K562 (cell line): ENCODE data around the gene DCST1. TPM values are rescaled to one million over a fixed set of nuclear protein-coding genes. Genes with fewer than 3 reads are reported as not detected.

Source experiments
- ATAC-seq: fragments of 200-7000 bp; cut with Tn5 transposase; 3 replicates; pipeline ENCODE4 v1.9.1; 2020; ENCODE audit warnings: moderate library complexity
- BruUV-seq: library from RNA; stranded (reverse); fragments of 400-500 nt; replicated peaks from 2 replicates; lab custom pipeline; 2021; lab: Mats Ljungman, UMichigan
- CTCF ChIA-PET: fragments of 300-600 bp; formaldehyde crosslinking; extraction: SDS; loops from one replicate; lab custom pipeline; 2021; ENCODE audit warnings: low intra/inter-chr PET ratio; lab: Yijun Ruan, JAX
- POLR2A ChIA-PET: fragments of 300-600, 350-650 bp; sonication (Branson Sonifier 250); formaldehyde crosslinking; extraction: SDS; loops from one replicate; lab custom pipeline; 2021; ENCODE audit warnings: antibody characterized with exemption, inconsistent platforms; lab: Yijun Ruan, JAX
- DNase-seq, 4 experiments: peaks; one replicate each; pipeline versions ENCODE4 v3.0.0 to v3.0.0-alpha.2; 2011 to 2018; ENCODE audit warnings: low spot score in 3 of 4, mixed read lengths in 3 of 4; ENCODE audit errors: extremely low read depth in 1 of 4
- FAIRE-seq: peaks from 2 replicates; lab custom pipeline; 2011; peaks lifted over from hg19 to GRCh38; lab: Jason Lieb, UNC
- H2AFZ ChIP-seq: 2 replicates; pipeline ENCODE4 v1.6.0; 2011; ENCODE audit warnings: low read depth, low read length, control low read depth, inconsistent platforms
- H3K27ac ChIP-seq: fragments of 200-600 bp; 3 replicates; pipeline ENCODE4 v1.8.0; 2011; ENCODE audit warnings: low read depth, mild to moderate bottlenecking, control low read depth, inconsistent platforms, low read length, moderate library complexity, mixed read lengths; ENCODE audit errors: extremely low read depth
- H3K27me3 ChIP-seq, 2 experiments: fragments of 300-600 bp in 1 of 2; 2 replicates in 1 of 2; 3 replicates in 1 of 2; pipeline versions ENCODE4 v1.6.0 to v1.8.0; 2011; ENCODE audit warnings: inconsistent platforms in 2 of 2, low read length in 2 of 2, mild to moderate bottlenecking in 1 of 2, mixed read lengths in 1 of 2, moderate library complexity in 1 of 2; ENCODE audit not compliant: control insufficient read depth in 2 of 2, insufficient read depth in 2 of 2
- H3K36me3 ChIP-seq: fragments of 300-600 bp; 3 replicates; pipeline ENCODE4 v1.8.0; 2011; ENCODE audit warnings: mild to moderate bottlenecking, low read length, inconsistent platforms; ENCODE audit not compliant: control insufficient read depth, insufficient read depth
- H3K4me1 ChIP-seq, 2 experiments: fragments of 200-600 bp in 1 of 2; replicated peaks in 1 of 2; 2 replicates in 1 of 2; 3 replicates in 1 of 2; pipeline versions ENCODE4 v1.5.1 to v1.8.0; 2011; ENCODE audit warnings: inconsistent platforms in 2 of 2, low read length in 2 of 2, mild to moderate bottlenecking in 1 of 2, mixed read lengths in 1 of 2, moderate library complexity in 1 of 2; ENCODE audit not compliant: control insufficient read depth in 2 of 2, insufficient read depth in 2 of 2
- H3K4me2 ChIP-seq: 2 replicates; pipeline ENCODE4 v1.6.1; 2011; ENCODE audit warnings: low read length, control low read depth, inconsistent platforms, mixed read lengths; ENCODE audit not compliant: insufficient read depth
- H3K4me3 ChIP-seq: fragments of 200-600 bp; sonication (generic), shearing (Covaris generic); 2 replicates; pipeline ENCODE4 v1.5.1; 2016; ENCODE audit warnings: control low read depth, inconsistent platforms
- H3K79me2 ChIP-seq: fragments of 200-600 bp; 3 replicates; pipeline ENCODE4 v1.8.0; 2011; ENCODE audit warnings: low read length, inconsistent platforms; ENCODE audit not compliant: control insufficient read depth, insufficient read depth
- H3K9ac ChIP-seq, 2 experiments: 2 replicates each; pipeline versions ENCODE4 v1.6.0 to v1.6.1; 2011; ENCODE audit warnings: low read depth in 2 of 2, low read length in 2 of 2, control low read depth in 1 of 2, inconsistent platforms in 1 of 2, mild to moderate bottlenecking in 1 of 2, mixed read lengths in 1 of 2; ENCODE audit not compliant: insufficient read depth in 1 of 2
- H3K9me1 ChIP-seq: one replicate; pipeline ENCODE4 v1.6.0; 2011; ENCODE audit warnings: inconsistent platforms, mild to moderate bottlenecking, low read length, moderate library complexity; ENCODE audit not compliant: control insufficient read depth, insufficient read depth
- H3K9me3 ChIP-seq: replicated peaks from 2 replicates; pipeline ENCODE4 v1.5.1; 2011; ENCODE audit warnings: low read depth, low read length, inconsistent platforms; ENCODE audit not compliant: control insufficient read depth, insufficient read depth
- H4K20me1 ChIP-seq: replicated peaks from 2 replicates; pipeline ENCODE4 v1.6.1; 2011; ENCODE audit warnings: low read length, inconsistent platforms, mixed read lengths; ENCODE audit not compliant: control insufficient read depth, insufficient read depth
- NR0B1 ChIP-seq: fragments of 450-650 bp; IDR thresholded peaks from one replicate; pipeline ENCODE4 v1.6.1; 2018; ENCODE audit warnings: mild to moderate bottlenecking, moderate library complexity; ENCODE audit not compliant: partially characterized antibody
- PPARD ChIP-seq: fragments of 250-450 bp; sonication (Bioruptor Pico); IDR thresholded peaks from 2 replicates; pipeline ENCODE4 v1.8.0; 2022; ENCODE audit warnings: inconsistent platforms, mild to moderate bottlenecking, moderate library complexity
- RBBP5 ChIP-seq: fragments of 200-600 bp; sonication (generic); IDR thresholded peaks from 2 replicates; pipeline ENCODE4 v1.6.1; 2012; ENCODE audit warnings: borderline replicate concordance, mild to moderate bottlenecking, low read length, control low read depth, inconsistent platforms; ENCODE audit not compliant: insufficient read depth, poor library complexity, severe bottlenecking
- SMAD4 ChIP-seq: fragments of 250-450 bp; sonication (Bioruptor Pico); conservative IDR thresholded peaks from 2 replicates; pipeline ENCODE4 v1.8.0; 2021; ENCODE audit warnings: inconsistent platforms, mild to moderate bottlenecking, moderate library complexity
- SNRNP70 ChIP-seq: fragments of 200-400 bp; formaldehyde crosslinking; optimal IDR thresholded peaks from 2 replicates; pipeline ENCODE3; 2017; ENCODE audit warnings: low read depth, low read length
- TAF15 ChIP-seq: fragments of 200-400 bp; formaldehyde crosslinking; IDR thresholded peaks from 2 replicates; pipeline ENCODE4 v1.6.1; 2017; ENCODE audit warnings: mild to moderate bottlenecking, low read depth, low read length, moderate library complexity
- ZBTB17 ChIP-seq: fragments of 450-650 bp; formaldehyde crosslinking; IDR thresholded peaks from 2 replicates; pipeline ENCODE4 v1.4.0; 2020; ENCODE audit warnings: mild to moderate bottlenecking
- ZNF197 ChIP-seq: fragments of 200-800 bp; sonication (Bioruptor generic); IDR thresholded peaks from 2 replicates; pipeline ENCODE4 v1.6.1; 2016; ENCODE audit warnings: low read depth, missing genetic modification characterization, missing compliant biosample characterization
- ZNF408 ChIP-seq: fragments of 250-450 bp; sonication (Bioruptor Pico); IDR thresholded peaks from 2 replicates; pipeline ENCODE4 v1.4.0; 2020; ENCODE audit warnings: low read depth, mild to moderate bottlenecking, moderate library complexity
- ZNF512 ChIP-seq: IDR thresholded peaks from 2 replicates; pipeline ENCODE4 v1.6.1; 2016; ENCODE audit warnings: missing genetic modification characterization, missing compliant biosample characterization
- ZNF79 ChIP-seq: fragments of 250-450 bp; sonication (Bioruptor Pico); IDR thresholded peaks from 2 replicates; pipeline ENCODE4 v1.4.0; 2020; ENCODE audit warnings: low read depth, mild to moderate bottlenecking, moderate library complexity
- WGBS: fragments of 100-300 bp; shearing (Covaris generic); methylation state at CpG from one replicate; pipeline ENCODE4 v1.1.6; 2016; ENCODE audit warnings: low coverage, mixed read lengths; ENCODE audit not compliant: insufficient coverage; ENCODE audit errors: missing lambda C conversion rate; 5-methylcytosine and 5-hydroxymethylcytosine counted together
- in situ Hi-C: fragments of 300-500 bp; cut with MboI; formaldehyde crosslinking; loops from 4 replicates; pipeline ENCODE4 v1.15.0; 2018; ENCODE audit warnings: inconsistent platforms, mixed read lengths
- intact Hi-C: fragments of 100-400 bp; cut with micrococcal nuclease; formaldehyde crosslinking; loops from 2 replicates; pipeline ENCODE4 v1.14.2; 2022
- polyA plus RNA-seq, 8 experiments: library from polyadenylated mRNA; depleted of rRNA in 4 of 8; stranded (reverse) in 5 of 8; unstranded in 3 of 8; fragments of >200 nt; fragmentation: Nextera tagmentation in 2 of 8; fragmentation: Illumina TruSeq in 1 of 8; extraction: Ambion mirVana in 2 of 8; extraction: Trizol in 1 of 8; gene quantifications; 2 replicates each; pipeline versions ENCODE4 v1.2.1 to v1.2.3, GENCODE V29; 2011 to 2014; ENCODE audit warnings: inconsistent platforms in 1 of 8, missing spikeins in 1 of 8
- total RNA-seq, 7 experiments: library from RNA; depleted of rRNA in 6 of 7; stranded (reverse); fragments of >200 nt in 6 of 7; fragmentation: Illumina TruSeq in 2 of 7; extraction: Trizol in 2 of 7; gene quantifications; 2 replicates each; pipeline versions ENCODE4 v1.2.1 to v1.2.3, GENCODE V29; 2011 to 2021; ENCODE audit warnings: low replicate concordance in 1 of 7

DCST1 gene
- total and polyA plus RNA-seq, 9 of the 15 experiments (the other 6 are each of a cell fraction or from before 2014, with no cell fraction given): not detected

GRCh38 chr1:155083052-155083541 is 49.5 kb downstream of the DCST1 start (continued):
- no peak for TF ChIP-seq ZNF408 (CRISPR knock-in tag)
- no peak for TF ChIP-seq RBBP5
- TF ChIP-seq ZNF197: no peak

GRCh38 chr1:155083865-155084721 is 50.5 kb downstream of the DCST1 start:
- H3K27ac ChIP-seq: no peak overlapping the region
- H3K4me3 ChIP-seq: peak overlapping the region; percentile 59; the same call in 1 of the 2 replicates
- H3K36me3 ChIP-seq: peaks cover 7% of the 10 kb centered on the region; the same call in 1 of the 3 replicates
- BruUV-seq: no TSS peak
- FAIRE-seq (no peak), DNase-seq (peak in 1 of 4 experiments; percentile 70), ATAC-seq (no peak)
- intact Hi-C loops (loop anchor here (1.0 to 5.0 kb wide), 4 partner anchors 13 to 122 kb away; partner anchors contain the start of gene PYGO2), in situ Hi-C loops (no loop called here)
- no peaks in the 10 kb centered on the region for H3K9me1 ChIP-seq
- peaks cover 7% of the 10 kb centered on the region; the same call in 2 of the 3 replicates for H3K79me2 ChIP-seq
- H3K4me1 ChIP-seq: peaks cover 29 to 69% of the 10 kb centered on the region in 2 experiments
- H3K9ac ChIP-seq: peak overlapping the region in 1 of 2 experiments; percentile 46; a peak in 1 of 4 replicates
- peaks cover 3 to 8% of the 10 kb centered on the region in 2 experiments; a peak in 2 of 5 replicates for H3K27me3 ChIP-seq
- no peaks in the 10 kb centered on the region for H3K9me3 ChIP-seq
- peaks cover 26% of the 10 kb centered on the region for H4K20me1 ChIP-seq
- WGBS: 19% methylated on average over 21 of the region's 21 CpGs
- ChIA-PET POLR2A (interaction anchor here (0.6 to 1.2 kb wide), 6 partner anchors 18 to 1187 kb away, joined by 3 to 6 read pairs (median 3); partner anchors contain the start of gene EFNA4), CTCF (interaction anchor here (0.6 to 9.0 kb wide), 7 partner anchors 19 to 525 kb away, joined by 3 to 153 read pairs (median 5); partner anchors contain the start of gene EFNA4)
- H3K4me2 ChIP-seq: peak overlapping the region; percentile 93
- peak overlapping the region; percentile 95 for H2AFZ ChIP-seq
- TF ChIP-seq ZNF79 (CRISPR knock-in tag) (no peak), SMAD4 (no peak), ZNF512 (tag) (no peak), SNRNP70 (no peak), NR0B1 (no peak), ZBTB17 (CRISPR knock-in tag) (no peak), TAF15 (no peak), PPARD (CRISPR knock-in tag) (no peak)
